ENCODE data around the gene C20orf141.
"Not testable (repeated sequence)": the region's sequence is repeated elsewhere in the genome, so short reads cannot be mapped to it uniquely, and the experiment has no call there.

Gene C20orf141

GRCh38 chr20:2814587-2815051 is at the start of gene C20orf141:
C20orf141 (plus strand) TSS chr20:2814987; CDS start chr20:2815185, 198 bp downstream.
- H3K4me3 ChIP-seq (ENCODE audit: control insufficient read depth, low read depth, low read length): no peak within 1 kb of the TSS
- TF ChIP-seq CTCF (conservative IDR thresholded peaks at IDR 0.05; ENCODE audit: control insufficient read depth, insufficient read depth, low read depth, low read length): no peak
- peak; percentile 100 for DNase-seq (ENCODE audit: low read depth)

- no peak for TF ChIP-seq CTCF (conservative IDR thresholded peaks at IDR 0.05; ENCODE audit: control insufficient read depth, insufficient read depth, low read depth, low read length)
- peak; percentile 27 for DNase-seq (ENCODE audit: low read depth)
- H3K4me3 ChIP-seq (ENCODE audit: control insufficient read depth, low read depth, low read length): no peak overlapping the region
Observed at GRCh38 chr20:2767768-2768631, 46.8 kb upstream of the C20orf141 start.

GRCh38 chr20:2768632-2769015 is 46.2 kb upstream of the C20orf141 start:
- TF ChIP-seq CTCF (conservative IDR thresholded peaks at IDR 0.05; ENCODE audit: control insufficient read depth, insufficient read depth, low read depth, low read length): no peak
- no peak for DNase-seq (ENCODE audit: low read depth)
- H3K4me3 ChIP-seq (ENCODE audit: control insufficient read depth, low read depth, low read length): no peak overlapping the region

- not testable (repeated sequence) for DNase-seq (ENCODE audit: low read depth); H3K4me3 ChIP-seq (ENCODE audit: control insufficient read depth, low read depth, low read length)
Observed at GRCh38 chr20:2770091-2770490, 44.7 kb upstream of the C20orf141 start.

- no peak overlapping the region for H3K4me3 ChIP-seq (ENCODE audit: control insufficient read depth, low read depth, low read length)
- no peak for TF ChIP-seq CTCF (conservative IDR thresholded peaks at IDR 0.05; ENCODE audit: control insufficient read depth, insufficient read depth, low read depth, low read length)
Observed at GRCh38 chr20:2771631-2772080, 43.1 kb upstream of the C20orf141 start.

GRCh38 chr20:2773812-2774211 is 41.0 kb upstream of the C20orf141 start:
- DNase-seq (ENCODE audit: low read depth): no peak
- no peak overlapping the region for H3K4me3 ChIP-seq (ENCODE audit: control insufficient read depth, low read depth, low read length)

More at GRCh38 chr20:2771631-2772080, 43.1 kb upstream of the C20orf141 start:
- no peak for DNase-seq (ENCODE audit: low read depth)

More at GRCh38 chr20:2773812-2774211, 41.0 kb upstream of the C20orf141 start:
- TF ChIP-seq CTCF (conservative IDR thresholded peaks at IDR 0.05; ENCODE audit: control insufficient read depth, insufficient read depth, low read depth, low read length): no peak
